DOHH2 (cell line): ENCODE data around the gene KMT2B.

ENCODE experiments used
- EZH2phosphoT487 ChIP-seq: fragments of 200-600 bp; sonication (generic); IDR thresholded peaks from 2 replicates; pipeline ENCODE4 v1.6.1; 2017; ENCODE audit warnings: borderline replicate concordance, mild to moderate bottlenecking, antibody characterized with exemption, low read length, moderate library complexity, mixed read lengths
- TF ChIP-seq, protein P1 (sequence below): fragments of 200-600 bp; sonication (generic); IDR thresholded peaks from one replicate; pipeline ENCODE4 v1.5.1; 2014; ENCODE audit warnings: antibody characterized with exemption, mild to moderate bottlenecking, low read depth, low read length; ENCODE audit not compliant: poor library complexity, severe bottlenecking

DNA sequence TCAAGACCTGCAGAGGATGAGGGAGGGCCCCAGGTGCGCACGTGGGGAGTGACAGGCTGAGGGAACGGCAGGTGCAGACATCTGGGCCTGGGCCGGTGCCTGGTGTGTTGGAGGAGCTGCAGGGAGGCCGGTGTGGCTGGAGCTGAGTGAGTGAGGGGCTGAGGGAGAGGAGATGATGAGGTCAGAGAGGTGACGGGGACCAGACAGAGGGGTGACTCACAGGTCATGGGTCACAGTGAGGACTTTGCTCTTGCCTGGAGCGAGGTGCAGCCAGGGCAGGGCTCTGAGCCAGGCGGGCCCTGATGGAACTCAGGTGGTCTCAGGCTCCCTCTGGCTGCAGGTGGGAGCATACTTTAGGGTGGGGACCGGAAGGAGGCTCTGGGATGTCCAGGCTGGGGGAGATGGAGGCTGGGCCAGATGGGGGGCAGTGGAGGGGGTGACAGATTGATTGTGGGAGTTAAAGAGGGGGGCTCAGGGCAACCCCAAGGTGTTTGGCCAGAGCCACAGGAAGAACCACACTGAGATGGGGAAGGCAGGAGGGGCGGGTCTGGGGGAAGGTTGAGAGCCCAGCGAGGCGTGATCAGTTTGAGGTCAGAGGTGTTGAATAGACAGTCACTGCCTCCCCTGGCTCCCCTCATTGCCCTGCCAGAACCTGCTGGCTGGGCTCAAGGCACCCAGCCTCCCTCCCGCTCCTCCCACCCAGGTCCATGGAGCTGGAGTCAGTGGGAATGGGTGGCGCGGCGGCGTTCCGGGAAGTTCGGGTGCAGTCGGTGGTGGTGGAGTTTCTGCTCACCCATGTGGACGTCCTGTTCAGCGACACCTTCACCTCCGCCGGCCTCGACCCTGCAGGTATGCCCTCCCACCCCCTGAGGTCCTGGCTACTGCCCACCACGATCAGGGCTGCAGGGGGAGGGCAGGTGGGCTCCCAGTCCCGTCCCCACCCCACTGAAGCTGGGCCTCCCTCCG is 65.9 kb downstream of the KMT2B start:
- TF ChIP-seq, protein P1, sequence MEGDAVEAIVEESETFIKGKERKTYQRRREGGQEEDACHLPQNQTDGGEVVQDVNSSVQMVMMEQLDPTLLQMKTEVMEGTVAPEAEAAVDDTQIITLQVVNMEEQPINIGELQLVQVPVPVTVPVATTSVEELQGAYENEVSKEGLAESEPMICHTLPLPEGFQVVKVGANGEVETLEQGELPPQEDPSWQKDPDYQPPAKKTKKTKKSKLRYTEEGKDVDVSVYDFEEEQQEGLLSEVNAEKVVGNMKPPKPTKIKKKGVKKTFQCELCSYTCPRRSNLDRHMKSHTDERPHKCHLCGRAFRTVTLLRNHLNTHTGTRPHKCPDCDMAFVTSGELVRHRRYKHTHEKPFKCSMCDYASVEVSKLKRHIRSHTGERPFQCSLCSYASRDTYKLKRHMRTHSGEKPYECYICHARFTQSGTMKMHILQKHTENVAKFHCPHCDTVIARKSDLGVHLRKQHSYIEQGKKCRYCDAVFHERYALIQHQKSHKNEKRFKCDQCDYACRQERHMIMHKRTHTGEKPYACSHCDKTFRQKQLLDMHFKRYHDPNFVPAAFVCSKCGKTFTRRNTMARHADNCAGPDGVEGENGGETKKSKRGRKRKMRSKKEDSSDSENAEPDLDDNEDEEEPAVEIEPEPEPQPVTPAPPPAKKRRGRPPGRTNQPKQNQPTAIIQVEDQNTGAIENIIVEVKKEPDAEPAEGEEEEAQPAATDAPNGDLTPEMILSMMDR: no peak
- no peak for TF ChIP-seq EZH2phosphoT487
